OCI-LY7 (cell line): ENCODE results near the gene GMPPA.
A peak's percentile ranks its signal among the peaks of the same experiment; 100 is the strongest.

ENCODE experiments used
- EZH2phosphoT487 ChIP-seq: fragments of 200-600 bp; sonication (generic); IDR thresholded peaks from 2 replicates; pipeline ENCODE4 v1.6.1; 2018; ENCODE audit warnings: low read depth, borderline replicate concordance, mild to moderate bottlenecking, mixed run types, antibody characterized with exemption, low read length, moderate library complexity, mixed read lengths
- TF ChIP-seq, protein P1 (sequence below): fragments of 200-600 bp; sonication (generic); conservative IDR thresholded peaks from 2 replicates; pipeline ENCODE4 v1.5.1; 2014; ENCODE audit warnings: mild to moderate bottlenecking, antibody characterized with exemption, low read length, moderate library complexity, mixed read lengths

DNA sequence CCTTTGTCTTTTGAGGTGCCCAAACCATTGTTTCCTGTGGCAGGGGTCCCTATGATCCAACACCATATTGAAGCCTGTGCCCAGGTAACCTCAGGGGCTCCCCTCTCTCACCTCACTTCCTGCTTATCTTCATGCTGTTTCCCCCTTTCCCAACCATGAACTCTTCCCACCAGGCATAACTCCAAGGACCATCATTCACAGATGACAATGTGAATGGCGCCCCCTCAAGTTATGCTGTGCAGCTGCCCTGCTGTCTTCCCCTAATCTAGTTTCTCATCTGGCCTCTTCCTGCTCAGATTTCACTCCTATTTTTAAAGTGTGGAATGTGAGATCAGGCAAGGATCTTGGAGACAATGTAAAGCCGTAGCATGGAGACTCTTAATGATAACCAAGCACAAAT lies 1.4 kb downstream of the GMPPA start:
- TF ChIP-seq, protein P1, sequence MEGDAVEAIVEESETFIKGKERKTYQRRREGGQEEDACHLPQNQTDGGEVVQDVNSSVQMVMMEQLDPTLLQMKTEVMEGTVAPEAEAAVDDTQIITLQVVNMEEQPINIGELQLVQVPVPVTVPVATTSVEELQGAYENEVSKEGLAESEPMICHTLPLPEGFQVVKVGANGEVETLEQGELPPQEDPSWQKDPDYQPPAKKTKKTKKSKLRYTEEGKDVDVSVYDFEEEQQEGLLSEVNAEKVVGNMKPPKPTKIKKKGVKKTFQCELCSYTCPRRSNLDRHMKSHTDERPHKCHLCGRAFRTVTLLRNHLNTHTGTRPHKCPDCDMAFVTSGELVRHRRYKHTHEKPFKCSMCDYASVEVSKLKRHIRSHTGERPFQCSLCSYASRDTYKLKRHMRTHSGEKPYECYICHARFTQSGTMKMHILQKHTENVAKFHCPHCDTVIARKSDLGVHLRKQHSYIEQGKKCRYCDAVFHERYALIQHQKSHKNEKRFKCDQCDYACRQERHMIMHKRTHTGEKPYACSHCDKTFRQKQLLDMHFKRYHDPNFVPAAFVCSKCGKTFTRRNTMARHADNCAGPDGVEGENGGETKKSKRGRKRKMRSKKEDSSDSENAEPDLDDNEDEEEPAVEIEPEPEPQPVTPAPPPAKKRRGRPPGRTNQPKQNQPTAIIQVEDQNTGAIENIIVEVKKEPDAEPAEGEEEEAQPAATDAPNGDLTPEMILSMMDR, result peak; percentile 67
- TF ChIP-seq EZH2phosphoT487, result no peak
